Neuron (in vitro differentiated cells): ENCODE data around the gene HLX.

Experiments
- H2AFZ ChIP-seq: one replicate; pipeline ENCODE4 v1.6.1; 2013; ENCODE audit warnings: low read depth, mild to moderate bottlenecking, inconsistent platforms, low read length, moderate library complexity
- H3K27me3 ChIP-seq: one replicate; pipeline ENCODE4 v1.6.1; 2013; ENCODE audit warnings: low read length; ENCODE audit not compliant: insufficient read depth
- H3K36me3 ChIP-seq: one replicate; pipeline ENCODE4 v1.6.1; 2013; ENCODE audit warnings: low read length; ENCODE audit not compliant: insufficient read depth
- H3K4me1 ChIP-seq: one replicate; pipeline ENCODE4 v1.6.1; 2013; ENCODE audit warnings: low read length; ENCODE audit not compliant: insufficient read depth
- H3K4me3 ChIP-seq: 2 replicates; pipeline ENCODE4 v1.5.1; 2013; ENCODE audit warnings: mild to moderate bottlenecking, low read length, moderate library complexity
- H3K9me3 ChIP-seq: one replicate; pipeline ENCODE4 v1.6.1; 2013; ENCODE audit warnings: low read length

HLX gene

GRCh38 chr1:220928725-220929300 lies 49.6 kb downstream of the HLX start:
- H2AFZ ChIP-seq, result no peak overlapping the region
- no peak overlapping the region for H3K4me3 ChIP-seq
- no peaks in the 10 kb centered on the region for H3K9me3 ChIP-seq
- no peaks in the 10 kb centered on the region for H3K4me1 ChIP-seq
- no peaks in the 10 kb centered on the region for H3K36me3 ChIP-seq
- H3K27me3 ChIP-seq, result no peaks in the 10 kb centered on the region

- no peaks in the 10 kb centered on the region for H3K36me3 ChIP-seq
- H3K4me3 ChIP-seq, result no peak overlapping the region
- H2AFZ ChIP-seq, result no peak overlapping the region
- H3K27me3 ChIP-seq, result no peaks in the 10 kb centered on the region
- no peaks in the 10 kb centered on the region for H3K9me3 ChIP-seq
- H3K4me1 ChIP-seq, result no peaks in the 10 kb centered on the region
Observed at GRCh38 chr1:220929304-220929703, 50.1 kb downstream of the HLX start.
